Fibroblast of lung (primary cell): ENCODE data around the gene BAZ2B. TPM values are rescaled to one million over a fixed set of nuclear protein-coding genes. Genes with fewer than 3 reads are reported as not detected.

ENCODE experiments used
- DNase-seq, 2 donors: peaks; one replicate each; pipeline versions ENCODE4 v3.0.0 to v3.0.0-alpha.2; 2010; ENCODE audit warnings: low read depth in 2 of 2
- H2AFZ ChIP-seq: 2 replicates; pipeline ENCODE4 v1.5.1; 2012; ENCODE audit warnings: low read length, control low read depth, inconsistent platforms
- H3K27ac ChIP-seq: 2 replicates; pipeline ENCODE4 v1.5.1; 2011; ENCODE audit warnings: low read length, control low read depth; ENCODE audit not compliant: insufficient read depth
- H3K27me3 ChIP-seq: 2 replicates; pipeline ENCODE4 v1.5.1; 2011; ENCODE audit warnings: mild to moderate bottlenecking, low read length; ENCODE audit not compliant: control insufficient read depth, insufficient read depth
- H3K36me3 ChIP-seq: 2 replicates; pipeline ENCODE4 v1.5.1; 2011; ENCODE audit warnings: low read length; ENCODE audit not compliant: control insufficient read depth, insufficient read depth
- H3K4me1 ChIP-seq: 2 replicates; pipeline ENCODE4 v1.5.1; 2011; ENCODE audit warnings: low read length; ENCODE audit not compliant: control insufficient read depth, insufficient read depth; ENCODE audit errors: extremely low read depth
- H3K4me2 ChIP-seq: 2 replicates; pipeline ENCODE4 v1.5.1; 2011; ENCODE audit warnings: low read length, control low read depth; ENCODE audit not compliant: insufficient read depth; ENCODE audit errors: extremely low read depth
- H3K4me3 ChIP-seq, 4 experiments: fragments of 200-600 bp in 1 of 4; sonication (generic) in 1 of 4; replicated peaks in 1 of 4; 2 replicates each; pipeline ENCODE4 v1.5.1; 2011 to 2016; ENCODE audit warnings: low read length in 4 of 4, low read depth in 3 of 4, mild to moderate bottlenecking in 3 of 4, control low read depth in 2 of 4, inconsistent platforms in 1 of 4, mixed read lengths in 1 of 4; ENCODE audit not compliant: insufficient read depth in 1 of 4; ENCODE audit errors: control extremely low read depth in 1 of 4
- H3K79me2 ChIP-seq: 2 replicates; pipeline ENCODE4 v1.5.1; 2012; ENCODE audit warnings: mild to moderate bottlenecking, low read length, inconsistent platforms; ENCODE audit not compliant: control insufficient read depth, insufficient read depth
- H3K9ac ChIP-seq: 2 replicates; pipeline ENCODE4 v1.5.1; 2011; ENCODE audit warnings: mild to moderate bottlenecking, low read length, control low read depth; ENCODE audit not compliant: insufficient read depth
- H3K9me3 ChIP-seq: 2 replicates; pipeline ENCODE4 v1.5.1; 2012; ENCODE audit warnings: low read depth, low read length; ENCODE audit not compliant: control insufficient read depth, insufficient read depth
- H4K20me1 ChIP-seq: 2 replicates; pipeline ENCODE4 v1.5.1; 2011; ENCODE audit warnings: low read length; ENCODE audit not compliant: control insufficient read depth, insufficient read depth; ENCODE audit errors: extremely low read depth
- EZH2 ChIP-seq: IDR thresholded peaks from 2 replicates; pipeline ENCODE4 v1.5.1; 2012; ENCODE audit warnings: low read length, control low read depth, mild to moderate bottlenecking; ENCODE audit errors: missing control alignments
- polyA plus RNA-seq, 2 donors: library from polyadenylated mRNA; depleted of rRNA in 1 of 2; stranded (reverse) in 1 of 2; unstranded in 1 of 2; fragments of >200 nt; gene quantifications; 2 replicates each; pipeline ENCODE4 v1.2.1, GENCODE V29; 2011 to 2012; ENCODE audit warnings: missing spikeins in 1 of 2
- total RNA-seq: library from RNA; depleted of rRNA; stranded (reverse); fragments of >200 nt; gene quantifications from 2 replicates; pipeline ENCODE4 v1.2.1, GENCODE V29; 2014
- TF ChIP-seq, protein P1 (sequence below), 2 donors: IDR thresholded peaks in 1 of 2; conservative IDR thresholded peaks in 1 of 2; 1 replicate in 1 of 2; 2 replicates in 1 of 2; pipeline ENCODE4 v1.5.1; 2011 to 2012; ENCODE audit warnings: low read length in 2 of 2, control low read depth in 1 of 2, inconsistent platforms in 1 of 2, low read depth in 1 of 2, mild to moderate bottlenecking in 1 of 2

BAZ2B gene
- total and polyA plus RNA-seq, 2 donors (not counting 1 experiment from before 2014, with no cell fraction given), result 28.0 to 61.8 TPM

DNA sequence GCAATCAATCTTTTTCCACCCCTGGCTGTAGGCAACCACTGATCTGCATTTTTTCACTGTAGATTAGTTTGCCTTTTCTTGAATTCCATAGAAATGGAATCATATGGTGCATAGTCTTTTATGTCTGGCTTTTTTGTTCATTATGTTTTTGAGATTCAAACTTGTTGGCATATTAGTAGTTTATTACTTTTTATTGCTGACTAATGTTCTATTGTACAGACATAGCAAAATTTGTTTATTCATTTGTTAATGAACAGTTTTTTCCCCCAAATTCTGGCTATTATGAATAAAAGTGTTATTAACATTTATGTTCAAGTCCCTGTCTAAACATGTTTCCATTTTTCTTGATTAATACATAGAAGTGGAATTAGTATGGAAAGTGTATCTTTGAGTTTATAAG lies 308.4 kb downstream of the BAZ2B start:
- Histone ChIP-seq H4K20me1 (no peaks in the 10 kb centered on the region), H2AFZ (no peak overlapping the region), H3K4me1 (no peaks in the 10 kb centered on the region), H3K27ac (no peak overlapping the region), H3K4me2 (no peak overlapping the region), H3K36me3 (no peaks in the 10 kb centered on the region), H3K9me3 (no peaks in the 10 kb centered on the region), H3K4me3 (no peak overlapping the region), H3K27me3 (no peaks in the 10 kb centered on the region), H3K9ac (no peak overlapping the region), H3K79me2 (no peaks in the 10 kb centered on the region)
- DNase-seq, result no peak
- TF ChIP-seq, protein P1, sequence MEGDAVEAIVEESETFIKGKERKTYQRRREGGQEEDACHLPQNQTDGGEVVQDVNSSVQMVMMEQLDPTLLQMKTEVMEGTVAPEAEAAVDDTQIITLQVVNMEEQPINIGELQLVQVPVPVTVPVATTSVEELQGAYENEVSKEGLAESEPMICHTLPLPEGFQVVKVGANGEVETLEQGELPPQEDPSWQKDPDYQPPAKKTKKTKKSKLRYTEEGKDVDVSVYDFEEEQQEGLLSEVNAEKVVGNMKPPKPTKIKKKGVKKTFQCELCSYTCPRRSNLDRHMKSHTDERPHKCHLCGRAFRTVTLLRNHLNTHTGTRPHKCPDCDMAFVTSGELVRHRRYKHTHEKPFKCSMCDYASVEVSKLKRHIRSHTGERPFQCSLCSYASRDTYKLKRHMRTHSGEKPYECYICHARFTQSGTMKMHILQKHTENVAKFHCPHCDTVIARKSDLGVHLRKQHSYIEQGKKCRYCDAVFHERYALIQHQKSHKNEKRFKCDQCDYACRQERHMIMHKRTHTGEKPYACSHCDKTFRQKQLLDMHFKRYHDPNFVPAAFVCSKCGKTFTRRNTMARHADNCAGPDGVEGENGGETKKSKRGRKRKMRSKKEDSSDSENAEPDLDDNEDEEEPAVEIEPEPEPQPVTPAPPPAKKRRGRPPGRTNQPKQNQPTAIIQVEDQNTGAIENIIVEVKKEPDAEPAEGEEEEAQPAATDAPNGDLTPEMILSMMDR (conservative IDR thresholded peaks at IDR 0.05 in 1 of 2, IDR thresholded peaks at IDR 0.05 in 1 of 2; ENCODE audit: low read depth in 1 of 2, low read length in 2 of 2), result no peak
- TF ChIP-seq EZH2, result no peak

DNA sequence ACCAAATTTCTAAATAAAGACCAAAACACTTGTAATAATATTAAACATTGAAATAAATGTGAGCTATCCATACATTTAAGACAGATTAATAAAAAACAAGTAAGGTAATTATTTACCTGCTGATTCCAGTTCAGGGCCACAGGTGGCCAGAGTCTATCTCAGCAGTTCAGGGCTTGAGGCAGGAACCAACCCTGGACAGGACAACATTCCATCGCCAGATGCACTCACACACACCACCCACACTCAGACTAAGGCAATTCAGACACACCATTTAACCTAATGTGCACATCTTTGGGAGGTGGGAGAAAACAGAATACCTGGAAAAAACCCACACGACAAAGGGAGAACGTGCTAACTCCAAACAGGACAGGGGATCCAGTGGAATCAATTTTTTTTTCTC lies 315.8 kb downstream of the BAZ2B start:
- H3K36me3 ChIP-seq, result no peaks in the 10 kb centered on the region
- no peak overlapping the region for H3K4me3 ChIP-seq
- H3K4me2 ChIP-seq, result no peak overlapping the region
- H3K9me3 ChIP-seq, result no peaks in the 10 kb centered on the region
- no peaks in the 10 kb centered on the region for H4K20me1 ChIP-seq
- no peak for TF ChIP-seq EZH2
- TF ChIP-seq, protein P1 (conservative IDR thresholded peaks at IDR 0.05 in 1 of 2, IDR thresholded peaks at IDR 0.05 in 1 of 2; ENCODE audit: low read depth in 1 of 2, low read length in 2 of 2), result no peak
- H3K4me1 ChIP-seq, result no peaks in the 10 kb centered on the region
- H2AFZ ChIP-seq, result no peak overlapping the region
- DNase-seq, result no peak
- H3K9ac ChIP-seq, result no peak overlapping the region
- no peak overlapping the region for H3K27ac ChIP-seq
- no peaks in the 10 kb centered on the region for H3K79me2 ChIP-seq
- no peaks in the 10 kb centered on the region for H3K27me3 ChIP-seq

DNA sequence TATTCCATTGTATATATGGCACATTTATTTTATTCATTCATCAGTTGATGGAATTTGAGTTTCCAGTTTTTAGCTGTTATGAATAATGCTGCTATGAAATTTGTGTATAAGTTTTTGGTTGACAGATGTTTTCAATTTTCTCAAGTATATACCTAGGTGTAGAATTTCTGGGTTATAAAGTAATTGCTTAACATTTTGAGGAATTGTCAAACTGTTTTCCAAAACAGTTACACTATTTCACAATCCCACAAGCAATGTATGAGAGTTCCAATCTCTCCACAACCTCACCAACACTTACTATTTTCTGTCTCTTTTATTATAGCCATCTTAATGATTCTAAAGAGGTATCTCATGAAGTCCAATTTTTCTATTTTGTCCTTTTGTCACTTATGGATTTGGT lies 317.4 kb downstream of the BAZ2B start:
- no peaks in the 10 kb centered on the region for H3K36me3 ChIP-seq
- TF ChIP-seq, protein P1 (conservative IDR thresholded peaks at IDR 0.05 in 1 of 2, IDR thresholded peaks at IDR 0.05 in 1 of 2; ENCODE audit: low read depth in 1 of 2, low read length in 2 of 2), result no peak
- no peak for TF ChIP-seq EZH2
- H2AFZ ChIP-seq, result no peak overlapping the region
- DNase-seq, result peak in 1 of 2 donors; percentile 15
- no peak overlapping the region for H3K27ac ChIP-seq
- no peak overlapping the region for H3K4me2 ChIP-seq
- no peak overlapping the region for H3K9ac ChIP-seq
- no peaks in the 10 kb centered on the region for H3K27me3 ChIP-seq
- no peaks in the 10 kb centered on the region for H3K79me2 ChIP-seq
- H3K9me3 ChIP-seq, result no peaks in the 10 kb centered on the region
- no peak overlapping the region for H3K4me3 ChIP-seq
- no peaks in the 10 kb centered on the region for H3K4me1 ChIP-seq
- H4K20me1 ChIP-seq, result no peaks in the 10 kb centered on the region
